Glomerular visceral epithelial cell (primary cell): Measurements from ENCODE around the gene AGBL4.

Source experiments
- DNase-seq: peaks from one replicate; pipeline ENCODE4 v3.0.0-alpha.2; 2016; ENCODE audit errors: extremely low spot score

The AGBL4 gene

DNA sequence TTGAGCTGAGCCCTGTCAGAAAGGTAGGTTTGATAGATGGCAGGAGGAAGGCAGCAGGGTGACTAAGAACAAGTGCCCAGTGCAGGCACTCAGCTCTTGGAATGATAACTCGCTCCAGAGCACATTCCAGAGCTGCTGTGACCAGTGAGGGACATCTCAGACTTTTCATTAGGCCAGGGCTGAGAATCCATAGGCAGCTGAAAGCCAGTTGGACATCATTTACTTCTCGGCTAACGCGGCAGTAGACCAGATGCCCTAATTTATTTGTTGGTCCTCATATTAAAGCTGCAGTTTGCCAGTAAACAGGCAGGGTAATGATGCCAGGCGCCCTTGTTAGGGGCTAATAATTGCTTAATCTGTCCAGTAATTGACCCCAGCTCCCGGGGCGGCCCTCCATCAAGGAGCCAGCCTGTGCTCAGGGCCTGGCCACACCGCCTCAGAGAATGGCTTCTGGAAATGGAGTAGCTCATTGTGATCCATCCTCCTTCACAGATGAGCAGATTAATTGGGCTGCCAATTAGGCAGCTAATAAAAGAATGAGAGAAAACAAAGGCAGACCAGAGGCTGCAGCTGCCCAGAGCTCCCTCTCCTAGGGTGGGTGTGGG lies 1369.0 kb downstream of the AGBL4 start:
- DNase-seq = no peak

DNA sequence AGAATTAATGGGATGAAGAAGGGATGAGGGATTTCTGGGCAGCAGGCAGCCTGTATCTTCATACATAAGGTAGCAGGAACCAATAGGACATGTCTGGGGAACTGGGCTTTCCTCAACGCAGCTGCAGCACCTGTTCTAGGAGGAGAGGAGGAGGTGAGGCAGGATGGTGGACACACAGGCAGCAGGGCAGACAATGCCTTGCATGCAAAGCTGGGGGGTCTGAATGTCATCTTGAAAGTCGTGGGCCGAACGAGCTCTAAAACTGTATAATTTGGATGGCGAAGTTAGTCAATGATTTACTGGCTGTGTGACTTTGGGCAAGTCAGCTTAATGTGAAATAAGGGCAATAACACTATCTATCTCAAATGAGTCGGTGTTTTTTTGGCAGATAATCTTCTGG lies 1371.4 kb downstream of the AGBL4 start:
- DNase-seq = no peak

DNA sequence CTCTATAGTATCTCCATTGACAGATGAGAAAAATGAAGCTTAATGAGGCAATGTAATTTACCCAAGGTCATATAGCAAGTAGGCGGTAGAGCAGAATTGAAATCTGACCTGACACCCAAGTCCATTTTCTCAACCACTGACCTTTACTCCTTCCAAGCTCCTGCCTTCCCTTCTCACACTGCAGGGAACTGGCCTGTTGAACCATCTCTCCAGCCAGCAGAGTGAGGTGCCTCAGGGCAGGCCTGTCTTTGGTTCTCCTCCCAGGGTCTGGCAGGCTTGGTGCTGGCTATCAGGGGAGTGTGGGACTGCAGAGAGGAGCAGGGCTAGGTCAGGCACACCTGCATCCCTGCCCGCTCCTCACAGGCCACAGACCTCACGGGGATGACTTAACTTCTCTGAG lies 1373.9 kb downstream of the AGBL4 start:
- DNase-seq = no peak

DNA sequence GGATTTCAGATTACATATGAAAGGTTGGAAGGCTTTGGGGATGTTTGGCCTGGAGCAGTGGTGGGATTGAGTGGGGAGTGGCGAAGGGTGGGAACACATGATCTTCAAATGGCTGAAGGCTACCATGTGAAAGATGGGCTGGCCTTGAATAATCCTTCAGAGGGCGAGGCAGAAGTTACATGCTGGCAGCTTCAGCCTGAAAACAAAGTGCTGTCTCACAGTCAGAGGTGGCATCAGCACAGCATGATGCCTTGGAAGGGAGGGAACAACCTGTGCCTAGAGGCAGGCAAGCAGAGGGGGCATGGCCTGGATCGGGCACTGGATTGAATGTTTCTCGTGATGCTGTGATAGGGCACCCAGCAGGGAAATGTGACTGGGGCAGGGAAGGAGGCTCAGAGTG lies 1377.9 kb downstream of the AGBL4 start:
- DNase-seq = no peak

DNA sequence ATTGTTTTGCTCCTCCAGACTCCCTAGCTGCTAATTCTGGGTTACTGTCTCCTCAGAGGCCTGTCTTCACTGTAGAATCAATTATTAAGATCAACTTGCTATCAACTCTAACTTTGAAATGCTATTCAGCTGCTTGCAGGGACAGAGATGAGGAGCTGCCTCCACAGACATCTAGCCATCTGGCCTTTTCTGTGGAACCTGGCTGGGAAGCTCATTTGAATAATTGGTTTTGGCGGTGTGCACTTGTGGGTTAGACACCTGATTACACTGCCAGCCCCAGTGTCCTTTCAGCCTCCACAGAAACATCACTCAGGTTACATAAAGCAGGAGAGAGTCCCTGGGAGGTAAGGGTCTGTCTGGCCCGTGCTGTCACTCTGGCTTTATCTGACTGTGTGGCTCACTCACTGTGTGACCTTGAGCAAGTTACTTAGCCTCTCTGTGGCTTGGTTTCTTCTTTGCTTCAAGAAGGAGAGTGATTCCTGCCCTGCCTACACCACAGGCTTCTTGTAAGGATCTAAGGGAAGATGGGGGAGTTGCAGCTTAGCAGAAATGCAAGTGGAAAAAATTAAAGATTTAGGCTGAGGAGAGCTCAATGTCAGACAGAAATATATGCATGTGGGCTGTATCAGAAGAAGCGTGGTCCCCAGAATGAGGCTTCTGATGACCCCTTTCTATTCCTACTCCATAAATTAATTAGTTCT lies 1378.7 kb downstream of the AGBL4 start:
- no peak for DNase-seq

DNA sequence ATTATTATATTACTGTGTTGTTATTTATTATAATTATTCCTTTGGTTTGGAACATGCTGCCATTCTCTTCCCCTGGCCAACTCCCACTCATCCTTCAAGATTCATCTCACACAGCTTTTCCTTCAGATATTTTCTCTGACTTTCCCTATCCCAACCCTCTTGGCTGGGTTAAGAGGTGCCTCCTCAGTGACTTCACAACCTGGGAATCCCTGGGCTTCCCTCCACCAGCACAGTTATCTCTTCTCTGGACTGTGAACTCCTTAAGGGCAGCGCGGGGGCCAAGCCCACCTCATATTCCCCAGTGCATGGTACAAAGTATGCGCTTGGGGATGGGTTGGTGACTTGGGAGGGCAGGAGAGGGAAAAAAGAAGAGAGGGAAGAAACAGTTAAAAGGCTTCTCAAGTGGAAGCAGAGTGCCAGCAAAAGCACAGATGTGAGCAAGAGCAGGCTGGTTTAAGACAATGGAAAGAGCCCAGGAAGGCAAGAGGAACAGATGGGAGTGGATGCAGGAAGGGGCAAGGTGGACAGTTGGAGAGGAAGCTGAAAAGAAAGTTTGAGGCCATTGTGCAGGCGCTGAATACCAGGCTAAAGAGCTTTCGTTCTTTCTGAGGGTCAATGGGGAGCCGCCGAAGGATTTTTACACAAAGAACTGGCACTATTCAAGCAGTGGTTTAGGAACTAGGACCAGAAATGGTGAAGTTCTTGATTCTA lies 1379.4 kb downstream of the AGBL4 start:
- DNase-seq = no peak

DNA sequence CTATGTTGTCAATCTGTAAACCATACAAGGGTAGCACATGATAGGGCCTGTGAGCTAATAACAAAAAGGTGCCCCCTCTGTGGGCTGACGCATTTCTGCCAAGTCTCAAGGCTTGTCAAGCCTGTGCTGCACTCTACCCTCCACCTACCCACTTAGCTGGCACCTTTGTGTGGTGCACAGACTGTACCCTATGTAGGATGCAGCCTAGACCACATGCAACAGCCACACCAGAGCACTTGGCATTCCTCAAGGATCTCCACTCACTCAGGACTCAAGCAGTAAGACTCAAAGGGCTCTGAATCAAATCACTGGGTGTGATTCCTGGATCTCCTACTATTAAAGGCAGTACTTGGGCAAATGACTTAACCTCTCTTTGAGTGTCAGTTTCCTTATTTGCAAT lies 1380.6 kb downstream of the AGBL4 start:
- no peak for DNase-seq

DNA sequence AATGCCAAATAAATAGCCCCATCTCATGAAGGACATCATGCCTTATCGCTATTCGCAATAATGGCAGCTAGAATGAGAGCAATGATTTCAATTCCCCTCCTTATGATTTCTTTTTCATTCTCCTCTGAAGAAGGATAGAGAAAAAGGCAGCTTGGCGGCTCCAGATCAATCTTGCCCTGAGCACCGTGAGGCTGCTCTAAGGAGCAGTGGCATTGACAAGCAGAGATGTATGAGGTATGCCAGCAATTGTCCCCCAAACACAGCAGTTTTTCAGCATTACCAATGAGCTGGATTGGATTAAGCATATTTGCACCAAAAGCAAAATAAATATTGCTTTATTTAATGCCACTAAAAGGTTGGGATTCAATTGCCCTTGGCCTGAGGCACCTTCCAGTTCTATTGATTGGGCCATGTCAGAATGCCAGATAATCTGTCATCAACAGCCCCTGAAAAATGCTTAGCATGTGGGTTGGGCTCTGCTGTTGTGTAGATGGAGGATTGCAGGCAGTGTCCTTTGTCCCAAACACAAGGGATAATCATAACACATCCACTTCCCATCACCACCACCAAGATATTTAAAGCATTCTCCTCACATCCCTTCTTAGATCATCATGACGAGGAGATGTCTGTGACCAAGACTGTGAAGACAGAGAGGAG lies 1382.8 kb downstream of the AGBL4 start:
- DNase-seq = no peak

DNA sequence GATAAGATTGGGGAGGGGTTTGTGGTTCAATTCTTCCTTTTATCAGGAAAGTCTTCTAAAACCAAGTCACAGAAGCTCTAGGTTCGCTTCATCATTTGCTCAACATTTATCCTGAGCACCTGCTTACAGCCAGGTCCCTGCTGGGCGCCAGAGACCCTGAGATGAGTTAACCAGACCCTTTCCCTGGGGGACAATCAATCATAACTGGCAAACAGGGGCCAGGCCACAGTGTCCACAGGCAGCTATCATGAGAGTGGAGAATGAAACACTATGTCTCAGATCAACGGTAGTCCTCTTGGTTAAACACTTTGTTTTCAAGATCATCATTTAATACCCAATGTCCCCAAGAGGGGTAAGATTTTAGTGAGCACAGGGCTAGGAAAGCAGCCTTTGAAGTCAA lies 1393.9 kb downstream of the AGBL4 start:
- DNase-seq = no peak

DNA sequence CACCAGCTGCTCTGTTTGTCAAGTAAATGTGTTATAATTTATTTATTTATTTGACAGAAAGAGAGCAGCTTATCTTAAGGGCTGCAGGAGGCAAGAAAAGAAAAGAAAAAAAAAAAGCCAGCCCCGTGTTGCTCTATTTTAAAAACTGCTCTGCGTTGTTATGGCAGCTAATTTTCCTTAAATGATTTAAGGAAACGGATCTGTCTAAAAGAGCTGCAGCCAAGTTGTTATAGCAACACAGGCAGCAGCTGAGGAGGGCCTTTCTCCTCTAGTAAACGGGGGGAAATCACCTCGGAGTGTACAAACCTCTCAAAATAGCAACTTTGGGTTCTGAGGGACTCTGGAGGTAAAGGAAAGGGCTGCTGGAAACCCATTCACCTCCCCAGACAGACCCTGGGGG lies 1396.3 kb downstream of the AGBL4 start:
- DNase-seq = no peak

DNA sequence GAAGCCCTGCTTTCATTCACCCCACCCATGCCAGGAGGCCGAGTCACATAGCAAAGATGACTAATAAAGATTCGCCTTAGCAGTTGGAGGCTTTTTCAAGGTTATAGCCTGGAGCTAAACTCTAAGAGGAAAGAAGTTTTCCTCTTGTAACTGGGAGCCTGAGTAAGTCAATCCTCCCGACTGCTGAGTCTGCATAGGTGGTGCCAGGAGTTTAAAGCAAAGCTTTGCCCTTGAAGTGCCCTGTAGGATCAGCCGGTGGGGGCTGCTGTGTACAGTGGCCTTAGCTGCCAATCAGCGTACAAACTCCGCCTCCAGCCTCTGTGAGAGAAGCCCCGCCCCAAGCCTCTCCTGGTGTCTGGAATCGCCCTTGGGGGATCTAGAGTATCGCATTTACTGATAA lies 1404.2 kb downstream of the AGBL4 start:
- no peak for DNase-seq

DNA sequence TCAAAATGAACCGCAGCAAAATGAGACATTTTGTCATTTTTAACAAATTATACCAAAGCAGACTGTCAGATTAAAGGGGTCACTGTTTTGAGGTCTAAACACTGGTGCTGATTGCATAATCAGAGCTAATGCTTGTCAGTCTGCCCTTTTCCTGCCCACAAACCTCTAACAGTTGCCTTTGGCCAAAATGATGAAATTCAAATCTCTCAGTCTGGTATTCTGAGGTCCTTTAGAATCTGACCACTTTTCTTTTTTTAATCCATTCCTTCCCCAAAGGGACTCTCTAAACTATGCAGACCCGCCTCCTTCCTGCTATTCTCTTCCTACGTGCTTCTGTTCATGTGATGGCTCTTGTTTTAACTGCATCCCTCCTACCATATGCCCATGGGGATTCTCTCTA lies 1406.5 kb downstream of the AGBL4 start:
- no peak for DNase-seq

DNA sequence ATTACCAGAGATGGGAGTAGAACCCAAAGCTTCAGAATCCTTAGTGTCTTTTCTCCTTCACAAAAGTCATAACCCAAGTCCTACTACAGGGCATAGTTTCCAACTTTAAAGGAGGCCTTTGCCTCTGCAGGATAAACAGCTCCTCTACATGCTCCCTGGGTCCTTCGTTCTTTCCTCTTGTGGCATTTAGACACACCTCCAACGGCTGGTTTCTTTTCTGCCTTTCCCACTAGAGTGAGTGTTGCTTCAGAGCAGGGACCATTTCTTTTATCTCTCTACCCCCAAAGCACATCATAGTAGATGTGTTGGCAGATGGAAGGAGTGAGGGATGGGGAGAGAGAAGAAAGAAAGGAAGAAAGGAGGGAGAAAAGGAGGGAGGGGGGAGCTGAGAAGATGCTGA lies 1407.0 kb downstream of the AGBL4 start:
- no peak for DNase-seq

DNA sequence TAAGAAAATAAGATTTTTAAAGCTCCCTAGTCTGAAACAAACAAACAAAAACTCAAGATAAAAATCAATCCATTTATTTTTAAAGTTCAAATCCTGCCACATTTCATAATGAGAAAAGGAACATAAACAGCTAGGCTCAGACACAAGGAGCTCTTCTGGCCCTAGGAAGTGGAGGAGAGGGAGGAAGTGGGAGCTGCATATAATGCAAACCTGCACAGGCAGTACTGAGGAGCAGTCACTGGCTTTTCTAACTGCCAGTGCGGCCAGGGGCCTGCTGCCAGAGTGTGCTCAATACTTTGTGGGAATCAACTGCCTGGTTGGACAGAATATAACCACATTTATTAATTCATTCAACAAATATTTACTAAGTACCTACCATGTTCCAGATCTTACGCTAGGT lies 1411.9 kb downstream of the AGBL4 start:
- DNase-seq = no peak

DNA sequence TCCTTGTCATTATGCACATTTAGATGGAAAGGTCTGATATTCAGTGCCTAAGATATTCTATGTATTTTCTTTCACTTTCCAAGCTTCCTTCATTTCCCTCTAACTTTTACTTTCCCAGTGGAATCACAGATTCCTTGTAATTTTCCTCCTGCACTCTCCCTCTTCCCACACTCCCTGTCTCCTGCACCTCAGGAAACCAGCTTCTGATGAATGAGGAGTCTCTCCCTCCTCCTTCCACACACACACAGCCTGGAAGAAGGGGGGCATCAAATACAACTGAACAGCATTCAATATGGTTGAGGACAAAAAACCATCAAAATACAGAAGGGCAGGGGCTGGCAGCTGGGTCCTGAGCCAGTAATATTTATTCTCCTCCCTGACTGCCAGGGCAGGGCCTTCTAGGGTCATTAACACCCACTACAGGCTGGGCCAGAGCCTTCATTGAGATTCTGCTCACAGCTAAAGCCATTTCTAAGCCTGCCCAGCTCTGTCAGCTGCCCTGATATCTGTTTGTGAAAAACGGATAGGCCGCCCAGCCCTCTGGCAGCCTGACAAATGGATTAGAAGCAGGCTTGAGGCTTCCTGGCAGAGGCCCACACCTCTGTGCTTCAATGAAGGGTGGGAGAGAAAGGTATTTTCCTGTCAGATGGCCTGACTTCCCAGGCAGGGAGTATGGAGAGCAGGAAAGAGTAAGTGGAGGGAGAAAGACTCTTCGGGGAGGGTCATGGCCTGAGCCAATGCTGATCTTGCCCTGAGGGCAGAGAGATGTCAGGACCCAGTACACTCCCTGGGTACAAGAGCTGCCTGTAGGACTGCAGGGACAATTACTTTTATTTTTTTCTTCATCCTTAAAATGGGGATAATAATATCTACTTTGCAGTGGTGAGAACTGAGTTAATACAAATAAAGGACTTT lies 1412.9 kb downstream of the AGBL4 start:
- no peak for DNase-seq

DNA sequence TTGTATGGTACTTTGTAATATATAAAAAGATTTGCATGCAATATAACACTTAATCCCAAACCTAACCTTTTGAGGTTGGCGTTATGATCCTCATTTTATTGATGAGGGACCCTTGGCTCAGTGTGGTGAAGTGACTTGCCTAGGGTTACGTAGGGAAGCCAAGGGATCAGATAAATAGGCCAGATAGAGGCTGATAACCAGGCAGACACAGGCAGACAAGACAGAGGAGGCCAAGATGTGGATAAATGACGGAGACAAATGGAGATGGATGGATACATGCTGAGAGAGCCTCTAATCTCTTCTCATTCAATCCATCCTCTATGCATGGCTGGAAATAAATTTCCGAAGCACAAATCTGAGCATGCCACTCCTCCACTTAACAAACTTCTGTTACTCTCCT lies 1414.9 kb downstream of the AGBL4 start:
- DNase-seq = no peak

DNA sequence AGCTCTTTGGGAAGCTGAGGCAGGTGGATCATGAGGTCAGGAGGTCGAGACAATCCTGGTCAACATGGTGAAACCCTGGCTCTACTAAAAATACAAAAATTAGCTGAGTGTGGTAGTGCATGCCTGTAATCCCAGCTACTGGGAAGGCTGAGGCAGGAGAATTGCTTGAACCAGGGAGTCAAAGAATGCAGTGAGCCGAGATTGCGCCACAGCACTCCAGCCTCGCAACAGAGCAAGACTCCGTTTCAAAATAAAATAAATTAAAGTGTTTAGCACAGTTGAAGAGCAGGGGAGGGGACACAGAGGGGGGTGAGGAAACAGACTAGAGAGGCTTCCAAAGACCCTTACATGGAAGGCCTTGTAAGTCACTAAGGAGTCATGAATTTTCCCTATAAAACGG lies 1420.5 kb downstream of the AGBL4 start:
- no peak for DNase-seq

DNA sequence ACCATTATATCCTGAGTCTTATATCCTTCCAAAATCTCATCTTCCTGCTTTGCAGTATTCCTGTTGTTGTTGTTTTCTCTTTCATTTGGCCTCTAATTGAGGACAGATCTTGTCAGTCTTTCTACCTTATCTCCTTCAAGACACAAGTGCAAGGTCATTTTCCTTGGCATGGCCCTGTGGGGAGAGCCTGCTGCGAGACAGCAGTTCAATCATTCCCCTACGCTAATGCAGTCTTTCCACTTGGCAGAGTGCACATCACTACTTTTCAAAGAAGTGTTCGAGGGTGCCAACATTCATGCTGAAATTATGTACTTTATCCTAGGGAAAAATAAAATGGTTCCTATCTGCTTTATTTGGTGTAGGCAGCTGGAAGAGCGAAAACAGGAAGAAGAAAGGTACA lies 1421.4 kb downstream of the AGBL4 start:
- no peak for DNase-seq

DNA sequence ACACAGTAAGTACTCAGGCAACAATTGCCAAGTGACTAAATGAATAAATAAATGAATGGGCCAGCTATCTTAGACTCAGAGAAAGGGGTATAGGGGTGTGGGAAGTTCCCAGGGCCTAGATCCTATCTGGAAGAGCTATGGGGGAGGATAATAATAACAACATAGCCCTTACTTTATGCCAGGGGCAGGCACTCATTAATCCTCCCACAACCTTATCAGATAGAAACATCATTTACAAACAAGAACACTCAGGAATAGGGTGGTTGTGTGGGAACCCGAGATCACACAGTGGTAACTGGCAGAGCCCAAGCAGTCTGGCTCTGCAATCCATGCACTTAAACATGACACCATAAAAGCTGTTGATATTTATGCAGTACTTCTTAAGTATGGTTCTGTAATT lies 1423.6 kb downstream of the AGBL4 start:
- DNase-seq = no peak

DNA sequence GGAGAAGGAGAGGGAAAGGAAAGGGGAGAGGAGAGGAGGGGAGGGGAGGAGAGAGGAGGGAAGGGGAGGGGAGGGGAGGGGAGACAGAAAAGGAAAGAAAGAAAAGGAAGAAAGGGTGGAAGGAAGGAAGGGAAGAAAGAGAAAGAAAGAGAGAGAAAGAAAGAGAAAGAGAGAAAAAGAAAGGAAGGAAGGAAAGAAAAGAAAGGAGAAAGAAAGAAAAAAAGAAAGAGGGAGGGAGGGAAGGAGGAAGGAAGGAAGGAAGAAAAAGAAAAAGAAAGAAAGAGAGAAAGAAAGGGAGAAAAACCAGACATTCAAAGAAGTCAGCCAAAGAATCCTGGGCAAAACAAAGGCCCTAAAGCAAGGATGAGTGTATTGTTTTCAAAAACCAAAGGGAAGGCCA lies 1426.1 kb downstream of the AGBL4 start:
- DNase-seq = no peak

DNA sequence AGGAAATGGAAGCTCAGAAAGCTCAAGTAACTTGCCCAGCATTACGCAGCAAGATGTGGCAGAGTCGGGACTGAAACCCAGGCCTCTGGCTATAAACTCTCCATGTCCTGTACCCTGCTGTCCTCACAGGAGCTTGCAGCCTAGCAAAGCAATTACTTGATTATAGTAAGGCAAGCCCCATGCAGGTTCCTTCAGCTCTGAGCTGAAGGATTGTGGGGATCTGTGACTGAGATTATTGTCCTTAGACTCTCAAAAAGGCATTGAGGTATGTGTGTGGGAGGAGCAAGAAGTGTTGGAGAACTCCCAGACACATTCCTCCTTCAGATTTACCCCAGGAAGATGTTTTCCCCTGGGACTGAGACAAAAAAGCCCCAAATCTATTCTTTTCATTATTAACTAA lies 1427.7 kb downstream of the AGBL4 start:
- DNase-seq = no peak

DNA sequence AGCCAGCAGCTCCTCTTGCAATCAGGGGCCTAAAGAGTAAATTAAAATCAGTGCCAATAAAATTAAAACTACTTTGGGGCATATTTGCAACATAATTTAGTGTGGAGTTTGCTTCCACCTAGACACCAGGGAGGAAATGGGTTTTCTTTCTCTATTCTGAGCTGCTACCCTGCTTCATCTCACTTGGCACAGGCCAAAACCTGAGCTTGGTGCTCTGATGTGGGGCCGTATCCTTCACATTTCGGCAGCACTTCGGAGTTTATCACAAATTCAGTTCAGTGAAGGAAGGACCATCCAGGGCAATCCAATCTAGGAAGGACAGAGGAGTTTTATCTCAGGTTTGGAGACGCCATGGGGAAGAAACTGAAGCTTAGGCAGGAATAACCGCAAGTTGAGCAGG lies 1428.1 kb downstream of the AGBL4 start:
- no peak for DNase-seq
